NCI-H2196 treated with DMSO at 0.1 percent for 48 hours (cell line): ENCODE measurements around the gene ISM1.

Experiments
- DNase-seq: peaks from one replicate; lab custom pipeline; 2025; ENCODE audit not compliant: unreplicated experiment; lab: John Stamatoyannopoulos, UW

ISM1 gene

DNA sequence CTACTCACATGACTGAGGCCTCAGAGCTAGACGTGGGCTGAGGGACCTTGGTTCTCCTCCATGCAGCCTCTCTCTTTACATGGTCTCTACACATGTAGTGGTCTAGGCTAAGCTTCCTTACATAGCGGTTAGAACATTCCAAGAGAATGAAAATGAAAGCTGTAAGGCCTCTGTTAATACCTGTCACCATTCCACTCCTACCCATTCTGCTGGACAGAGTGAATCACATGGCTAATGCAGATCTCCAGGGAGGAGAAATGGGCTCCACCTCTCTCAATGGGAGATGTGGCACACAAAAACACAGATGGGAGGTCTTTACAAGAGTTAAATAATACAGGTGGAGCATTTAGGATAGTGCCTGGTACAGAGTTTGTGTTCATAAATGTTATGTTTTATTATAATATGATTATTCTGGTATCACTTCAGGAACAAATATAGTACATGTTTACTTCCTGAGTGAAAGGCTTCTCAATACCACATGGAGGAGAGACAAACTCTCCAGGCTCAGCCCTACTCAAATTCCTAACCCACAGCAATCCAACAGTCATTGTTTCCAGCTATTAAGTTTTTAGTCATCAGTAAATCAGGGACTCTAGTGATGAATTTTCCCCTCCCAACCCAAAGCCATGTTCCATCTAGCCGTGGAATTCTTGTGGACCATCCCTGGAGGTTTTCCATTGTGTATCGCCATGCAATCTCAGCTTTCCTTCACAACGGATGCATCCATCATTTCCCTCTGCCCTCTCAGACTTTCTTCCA is 57.9 kb downstream of the ISM1 start:
- no peak for DNase-seq

DNA sequence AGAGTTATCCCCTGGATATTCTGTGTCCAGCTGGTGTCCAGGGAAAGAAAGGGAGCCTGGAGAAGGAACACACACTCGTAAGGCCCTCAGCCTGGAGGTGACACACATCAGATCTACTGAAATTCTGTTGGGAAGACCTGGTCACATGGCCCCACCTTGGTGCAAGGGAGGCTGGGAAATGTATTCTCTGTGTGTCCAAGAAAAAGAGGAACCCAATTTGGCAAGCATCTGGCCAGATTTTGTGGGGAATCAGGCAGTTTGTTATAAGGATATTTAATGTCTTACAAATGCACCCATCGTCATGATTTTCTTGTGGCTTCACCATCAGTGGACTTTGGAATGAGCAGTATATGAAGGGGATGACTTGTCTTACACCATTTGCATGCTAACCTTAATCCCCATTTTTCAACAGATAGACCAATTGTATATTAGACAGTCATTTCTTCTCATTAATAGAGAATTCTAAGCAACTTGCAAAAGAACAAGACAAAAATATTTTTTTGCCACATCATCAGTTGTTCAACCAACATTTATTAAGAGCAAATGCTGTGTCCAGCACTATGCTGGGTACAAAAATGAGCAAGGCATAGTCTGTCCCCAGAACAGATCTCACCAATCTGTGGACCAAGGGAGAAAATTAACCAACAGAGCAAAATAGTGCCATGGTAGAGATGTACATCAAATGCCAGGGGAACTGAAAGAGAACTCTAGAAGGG is 59.7 kb downstream of the ISM1 start:
- no peak for DNase-seq

DNA sequence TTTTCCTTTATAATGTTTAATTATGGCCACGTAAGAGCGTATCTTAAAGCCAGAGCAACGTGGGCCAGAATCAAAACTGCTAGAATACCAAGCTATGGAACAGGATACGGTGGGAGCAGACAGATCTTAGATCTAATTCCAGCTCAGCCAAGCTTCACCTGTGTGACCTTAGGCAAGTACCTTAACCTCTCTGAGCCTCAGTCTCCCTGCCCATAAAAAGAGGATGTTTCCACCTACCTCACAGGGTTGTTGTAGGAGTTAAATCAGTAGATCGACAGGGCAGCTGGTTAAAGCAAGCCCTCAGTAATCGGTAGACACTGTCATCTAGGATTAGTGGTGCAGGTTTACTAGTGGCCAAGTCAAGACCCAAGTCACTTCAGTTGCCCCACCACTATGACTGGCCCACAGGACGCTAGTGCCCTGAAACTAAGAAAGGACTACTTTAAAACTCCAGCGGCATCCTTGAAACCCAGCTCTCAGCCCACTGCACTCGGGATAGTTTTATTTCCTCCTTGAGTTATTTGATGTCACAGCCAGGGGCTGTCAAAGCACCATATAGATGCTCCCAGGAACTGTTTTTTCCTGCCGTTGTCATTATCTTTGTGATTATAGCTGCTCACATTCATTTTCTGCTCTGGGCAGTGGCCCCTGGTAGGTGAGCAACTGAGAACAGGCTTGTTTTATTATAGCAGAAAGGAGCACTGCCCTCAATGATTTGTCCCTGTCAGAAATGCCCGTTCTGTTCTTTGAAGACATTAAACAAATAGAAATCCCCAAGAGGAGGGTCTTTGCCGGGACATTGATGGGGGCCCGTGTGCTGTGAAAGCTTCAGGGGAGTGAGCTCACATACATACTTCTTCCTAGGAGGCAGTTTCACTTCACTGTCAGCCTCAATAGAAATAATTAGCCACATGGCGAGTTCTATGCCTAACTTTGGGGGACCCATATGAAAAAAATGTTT is 63.1 kb downstream of the ISM1 start:
- no peak for DNase-seq

DNA sequence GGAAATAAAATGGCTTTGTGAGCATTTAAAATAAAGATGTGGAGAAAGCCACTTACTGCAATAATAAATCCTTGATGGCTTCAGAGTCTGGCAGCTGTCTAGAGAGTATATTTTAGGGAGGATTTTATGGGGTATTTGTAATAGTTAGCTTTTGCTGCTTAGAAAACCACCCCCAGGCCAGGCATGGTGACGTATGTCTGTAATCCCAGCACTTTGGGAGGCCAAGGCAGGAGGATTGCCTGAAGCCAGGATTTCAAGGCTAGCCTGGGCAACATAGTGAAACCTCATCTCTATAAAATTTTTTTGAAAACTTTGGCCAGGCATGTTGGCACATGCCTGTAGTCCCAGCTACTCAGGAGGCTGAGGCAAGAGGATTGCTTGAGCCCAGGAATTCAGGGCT is 63.8 kb downstream of the ISM1 start:
- DNase-seq = no peak

DNA sequence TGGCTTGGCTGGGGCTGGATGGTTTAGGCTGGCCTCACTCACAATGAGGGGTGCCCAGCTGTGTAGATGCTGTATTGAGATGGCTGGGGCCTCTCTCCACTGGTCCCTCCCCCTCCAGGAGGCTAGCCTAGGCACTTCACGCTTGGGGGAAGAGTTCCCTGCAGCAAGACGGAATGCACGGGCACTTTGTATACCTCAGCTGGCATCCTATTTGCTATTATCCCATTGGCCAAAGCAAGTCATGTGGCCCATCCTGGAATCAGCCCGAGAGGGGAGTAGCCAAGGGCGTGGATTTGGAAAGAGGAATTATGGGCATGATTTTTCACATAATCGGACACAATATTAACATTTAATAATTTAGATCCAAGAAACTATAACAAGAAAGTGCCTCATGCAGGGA is 64.3 kb downstream of the ISM1 start:
- DNase-seq = no peak

DNA sequence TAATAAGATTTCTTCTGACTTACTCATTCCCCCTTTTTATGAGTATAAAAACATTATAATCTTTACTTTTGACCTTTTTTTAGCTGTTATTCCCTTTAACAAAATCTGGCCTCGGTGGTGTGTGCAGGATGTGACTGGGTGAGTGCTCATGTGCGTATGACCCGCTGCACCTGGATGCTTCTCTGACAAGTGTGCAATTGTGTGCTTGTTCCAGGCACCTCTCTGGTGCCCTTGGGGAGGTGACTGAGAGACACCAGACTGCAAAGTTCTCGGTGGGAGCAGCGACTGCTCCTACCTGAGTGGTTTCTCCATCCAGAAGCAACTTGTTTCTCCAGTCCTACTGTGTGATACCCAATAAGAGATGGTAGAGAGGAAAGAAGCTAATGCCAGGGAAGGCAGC is 65.0 kb downstream of the ISM1 start:
- no peak for DNase-seq

DNA sequence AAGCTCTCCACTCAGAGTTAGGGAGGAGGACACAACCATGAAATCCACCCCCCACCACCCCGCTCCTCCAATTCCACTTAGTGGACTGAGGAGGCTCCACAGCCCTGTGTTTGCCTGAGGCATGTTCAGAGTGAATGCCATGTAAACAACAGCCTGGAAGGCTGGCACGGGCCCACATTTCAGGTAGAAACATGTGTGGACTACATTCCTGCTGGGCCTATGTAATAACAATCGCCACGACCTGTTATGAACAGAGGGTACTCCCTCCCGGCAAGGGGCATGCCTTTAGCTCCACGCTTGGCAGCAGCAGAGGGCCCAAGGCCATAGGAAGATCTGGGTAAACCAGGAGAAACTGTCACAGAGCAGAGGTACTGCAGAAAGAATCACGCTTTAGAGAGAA is 65.5 kb downstream of the ISM1 start:
- no peak for DNase-seq

DNA sequence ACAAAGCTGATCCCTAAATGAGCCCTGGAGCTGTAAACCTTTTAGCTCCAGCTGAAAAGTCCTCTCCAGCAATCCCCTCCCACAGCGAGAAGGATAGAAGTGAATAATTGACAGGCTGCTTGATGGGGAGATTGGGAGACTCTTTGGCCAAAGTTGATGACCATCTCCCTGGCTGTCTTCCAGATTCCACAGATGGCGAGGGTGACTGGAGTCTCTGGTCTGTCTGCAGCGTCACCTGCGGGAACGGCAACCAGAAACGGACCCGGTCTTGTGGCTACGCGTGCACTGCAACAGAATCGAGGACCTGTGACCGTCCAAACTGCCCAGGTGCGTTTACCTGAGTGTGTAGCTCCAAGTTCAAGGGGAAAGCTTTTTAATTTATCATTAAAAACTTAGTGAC is 67.3 kb downstream of the ISM1 start:
- DNase-seq = no peak

DNA sequence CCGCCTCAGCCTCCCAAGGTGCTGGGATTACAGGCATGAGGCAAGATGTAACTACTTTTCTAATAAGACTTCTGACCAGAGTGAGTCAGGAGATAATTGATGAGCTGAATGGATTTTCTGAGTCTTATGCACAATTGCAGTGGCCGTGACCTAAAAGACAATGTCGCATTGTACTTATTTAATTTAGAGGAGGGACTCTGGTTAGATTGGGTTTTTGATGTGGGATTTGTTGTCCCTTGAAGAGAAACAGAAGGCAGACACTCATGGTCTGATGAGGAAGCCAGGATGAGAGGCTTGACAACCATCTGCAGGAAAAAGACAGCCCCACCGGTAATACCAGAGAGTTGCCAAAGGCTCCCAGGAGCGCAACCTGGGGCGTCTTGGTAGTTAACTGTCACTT is 68.0 kb downstream of the ISM1 start:
- no peak for DNase-seq

DNA sequence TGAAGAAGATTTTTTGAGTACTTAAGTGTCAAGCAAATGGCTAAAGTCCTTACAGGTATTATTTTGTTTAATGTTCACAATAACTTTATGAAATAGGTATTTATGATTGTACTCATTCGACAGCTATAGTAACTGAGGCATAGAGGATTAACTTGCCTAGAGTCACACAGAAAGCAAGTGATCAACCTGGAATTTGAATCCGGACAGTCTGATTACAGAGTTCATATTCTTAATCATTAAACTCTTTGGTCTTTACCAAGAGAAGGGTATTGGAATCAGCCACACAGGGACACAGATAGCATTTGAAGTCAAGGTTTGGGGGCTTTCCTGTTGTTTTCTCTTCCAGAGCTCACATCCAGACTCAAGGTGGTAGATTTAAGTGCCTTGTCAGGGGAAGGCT is 69.7 kb downstream of the ISM1 start:
- DNase-seq = no peak

DNA sequence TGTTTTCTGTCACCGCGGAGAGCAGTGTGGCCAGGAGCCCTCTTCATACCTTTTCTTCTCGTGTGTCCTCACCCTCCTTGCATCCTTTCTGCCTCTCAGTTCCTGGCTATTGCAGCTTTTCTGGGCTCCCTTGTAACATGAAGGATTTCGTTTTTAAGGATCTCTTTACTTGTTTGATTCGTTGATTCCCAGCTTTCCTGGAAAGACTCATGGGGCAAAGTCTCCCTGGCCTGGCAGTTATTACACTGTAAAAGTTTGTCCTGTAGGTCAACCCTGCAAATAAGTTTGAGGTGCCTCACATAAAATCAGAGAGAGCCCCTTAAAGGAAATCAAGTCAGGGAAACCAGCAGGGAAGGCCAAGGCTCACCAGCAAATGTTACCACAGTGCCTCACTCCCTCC is 70.1 kb downstream of the ISM1 start:
- no peak for DNase-seq

DNA sequence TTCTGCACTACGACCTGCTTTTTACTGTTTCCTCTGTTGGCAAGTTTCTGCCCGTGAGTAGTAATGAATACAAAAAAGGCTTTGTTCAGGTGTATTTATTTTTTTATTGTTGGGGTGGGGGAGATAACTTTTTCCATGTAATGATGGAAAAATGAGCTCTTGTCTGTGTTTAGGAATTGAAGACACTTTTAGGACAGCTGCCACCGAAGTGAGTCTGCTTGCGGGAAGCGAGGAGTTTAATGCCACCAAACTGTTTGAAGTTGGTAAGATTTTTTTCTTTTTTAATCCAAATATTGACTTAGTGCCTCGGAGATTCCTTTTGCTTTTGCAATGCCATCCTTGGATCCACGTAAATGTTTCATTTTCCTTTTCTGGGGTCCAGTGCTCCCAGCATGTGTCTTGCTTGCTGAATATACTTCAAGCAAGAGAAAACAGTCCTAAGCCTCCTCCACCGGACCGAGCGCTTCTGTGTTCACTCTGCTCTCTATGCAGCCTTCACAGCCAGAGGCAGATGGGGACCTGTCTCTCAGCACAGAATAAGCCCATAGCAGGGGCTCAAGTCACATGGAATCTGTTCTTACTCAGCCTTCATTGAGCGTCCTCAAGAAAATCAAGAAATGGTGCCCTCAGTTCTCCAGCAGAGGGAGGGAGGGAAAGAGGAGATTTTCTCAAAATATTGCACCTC is 71.3 kb downstream of the ISM1 start:
- DNase-seq = no peak

DNA sequence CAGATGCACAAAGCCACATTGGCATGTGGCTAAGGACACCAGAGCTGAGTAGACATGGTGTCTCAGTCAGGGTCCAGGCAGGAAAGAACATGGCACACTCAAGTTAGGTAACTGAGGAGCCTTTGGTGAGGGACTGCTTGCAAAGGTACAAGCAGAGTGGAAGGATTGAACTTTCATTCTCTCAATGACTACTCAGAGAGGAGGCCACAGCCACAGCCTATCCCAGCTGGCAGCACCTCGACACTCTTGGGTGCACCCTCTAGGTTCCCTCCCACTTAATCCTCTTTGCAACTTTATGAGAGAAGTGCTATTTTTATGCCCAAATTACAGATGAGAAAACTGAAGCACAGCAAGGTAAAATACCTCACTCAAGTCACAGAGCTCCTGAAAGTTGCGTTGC is 73.4 kb downstream of the ISM1 start:
- no peak for DNase-seq

DNA sequence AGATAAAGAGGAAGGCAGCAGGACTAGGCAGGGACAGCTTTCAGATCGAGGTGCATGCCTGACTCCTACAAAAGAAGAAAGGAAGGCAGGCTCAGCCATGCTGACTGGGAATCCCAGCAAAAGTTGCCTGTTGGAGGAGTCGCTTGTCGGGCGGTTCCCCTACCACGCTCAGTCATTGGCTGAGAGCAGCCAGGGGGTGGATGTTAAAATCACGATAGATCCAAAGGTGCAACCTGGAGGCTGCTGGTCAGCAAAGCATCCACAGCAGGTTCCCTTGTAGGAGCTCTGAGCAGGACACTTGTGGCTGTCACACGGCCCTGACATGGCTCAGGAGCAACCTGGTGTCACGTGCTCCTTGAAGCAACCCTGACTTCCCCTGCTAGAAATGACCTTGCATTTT is 74.6 kb downstream of the ISM1 start:
- no peak for DNase-seq

DNA sequence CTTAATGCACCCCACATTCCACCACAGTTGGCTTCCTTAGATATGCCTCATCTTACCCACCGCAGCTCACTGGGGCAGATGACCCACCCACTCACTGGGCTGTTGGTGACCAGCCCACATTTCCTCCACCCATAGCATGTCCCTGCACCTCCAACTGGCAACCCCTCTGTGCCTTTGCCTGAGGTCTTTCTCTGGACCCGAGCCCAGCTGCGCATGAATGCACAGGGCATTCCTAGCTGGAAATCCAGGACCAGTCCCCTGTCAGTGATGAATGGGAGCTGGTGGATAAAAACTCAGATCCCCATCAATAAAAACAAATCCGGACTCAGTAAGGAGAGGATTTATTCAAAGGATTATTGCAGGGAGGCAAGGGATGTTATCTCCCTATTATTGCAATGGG is 75.0 kb downstream of the ISM1 start:
- DNase-seq = no peak

DNA sequence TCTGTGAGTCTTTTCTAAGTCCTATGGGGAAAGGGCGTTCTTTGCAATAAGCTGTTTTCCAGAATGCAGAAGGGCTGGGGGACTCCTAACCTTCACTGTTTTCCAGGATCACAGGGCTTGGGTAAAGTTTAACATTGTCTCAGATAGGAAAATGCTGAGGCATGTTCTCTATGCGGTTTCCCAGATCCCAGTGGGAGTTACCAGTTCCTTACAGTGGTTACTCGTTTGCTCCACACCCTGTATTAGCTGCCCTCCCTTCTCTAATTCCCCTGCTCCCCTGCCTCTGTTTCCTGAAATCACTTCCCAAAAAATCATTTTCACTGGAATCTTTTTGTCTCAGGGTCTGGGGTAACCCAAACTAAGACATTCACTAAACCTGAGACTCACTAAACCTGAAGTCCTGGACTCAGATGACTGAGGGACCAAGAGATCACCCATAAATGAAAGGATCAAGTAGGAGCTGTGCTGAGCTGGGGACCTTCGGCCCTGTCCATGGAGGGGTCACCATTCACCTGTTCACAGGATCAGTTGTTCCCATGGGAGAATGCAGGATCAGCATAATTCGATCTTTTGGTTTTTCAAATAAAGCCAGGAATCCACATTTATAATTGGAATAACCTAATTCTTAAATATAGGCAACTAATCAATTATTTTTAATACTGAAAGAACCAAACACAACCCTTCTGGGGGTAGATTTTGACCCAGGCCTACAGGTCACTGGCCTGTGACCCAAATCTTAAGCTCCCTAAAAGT is 76.2 kb downstream of the ISM1 start:
- DNase-seq = no peak

DNA sequence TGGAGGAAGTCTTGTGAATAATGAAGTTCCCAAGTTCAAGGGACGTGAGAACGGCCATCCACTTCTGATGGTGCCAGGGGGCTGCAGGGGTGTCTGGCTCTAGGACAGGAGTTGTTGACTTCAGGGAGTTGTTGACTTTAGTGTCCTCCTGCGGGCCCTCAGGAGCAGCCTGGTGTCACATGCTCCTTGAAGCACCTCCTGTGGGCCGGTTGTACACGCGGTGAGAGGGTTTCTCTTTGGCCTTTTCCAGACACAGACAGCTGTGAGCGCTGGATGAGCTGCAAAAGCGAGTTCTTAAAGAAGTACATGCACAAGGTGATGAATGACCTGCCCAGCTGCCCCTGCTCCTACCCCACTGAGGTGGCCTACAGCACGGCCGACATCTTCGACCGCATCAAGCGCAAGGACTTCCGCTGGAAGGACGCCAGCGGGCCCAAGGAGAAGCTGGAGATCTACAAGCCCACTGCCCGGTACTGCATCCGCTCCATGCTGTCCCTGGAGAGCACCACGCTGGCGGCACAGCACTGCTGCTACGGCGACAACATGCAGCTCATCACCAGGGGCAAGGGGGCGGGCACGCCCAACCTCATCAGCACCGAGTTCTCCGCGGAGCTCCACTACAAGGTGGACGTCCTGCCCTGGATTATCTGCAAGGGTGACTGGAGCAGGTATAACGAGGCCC is 77.8 kb downstream of the ISM1 start:
- DNase-seq = no peak

DNA sequence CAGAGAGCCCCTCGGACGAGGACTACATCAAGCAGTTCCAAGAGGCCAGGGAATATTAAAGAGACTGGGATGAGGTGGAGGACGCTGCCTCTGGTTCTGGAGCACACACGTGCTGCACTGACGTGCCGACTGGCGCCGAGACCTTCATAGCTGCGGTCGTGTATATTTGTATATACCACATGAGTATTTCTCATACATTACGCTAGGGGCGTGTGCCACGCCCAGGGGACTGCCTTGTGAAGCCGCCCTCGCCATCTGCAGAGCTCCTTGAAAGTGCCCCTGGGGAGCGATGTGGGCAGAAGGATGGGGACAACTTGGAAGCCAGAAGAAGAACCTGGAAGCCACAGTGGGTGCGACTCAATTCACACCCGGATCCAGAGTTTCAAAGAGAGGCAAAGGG is 78.3 kb downstream of the ISM1 start:
- no peak for DNase-seq

DNA sequence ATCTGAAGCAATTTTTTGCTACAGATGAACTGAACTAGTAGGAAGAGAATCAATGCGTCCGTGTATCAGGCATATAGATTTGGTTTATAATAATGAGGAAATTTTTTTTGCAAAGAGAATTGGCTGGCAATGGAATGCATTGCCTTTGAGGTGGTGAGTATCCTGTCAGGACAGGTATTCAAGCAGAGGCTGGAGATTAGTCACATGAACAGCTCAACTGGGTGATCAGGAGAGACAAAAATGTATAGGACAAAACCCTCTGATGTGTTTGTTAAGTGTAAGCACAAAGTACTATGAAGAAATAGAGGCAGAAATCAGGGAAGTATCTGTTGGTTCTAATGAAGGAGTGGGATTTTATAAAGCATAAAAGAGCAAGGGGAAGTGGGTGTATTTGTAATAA is 80.5 kb downstream of the ISM1 start:
- DNase-seq = no peak
